Neural progenitor cell (in vitro differentiated cells): ENCODE results near the gene CCDC81. TPM values are rescaled to one million over a fixed set of nuclear protein-coding genes. Genes with fewer than 3 reads are reported as not detected.

Source experiments
- DNase-seq: peaks from one replicate; pipeline ENCODE4 v3.0.0-alpha.2; 2016; ENCODE audit warnings: low spot score
- H2AFZ ChIP-seq: fragments of 200-600 bp; sonication (generic); replicated peaks from 2 replicates; pipeline ENCODE4 v1.6.1; 2016; ENCODE audit warnings: antibody characterized with exemption
- H3F3A ChIP-seq: fragments of 200-600 bp; sonication (generic); 2 replicates; pipeline ENCODE4 v1.6.1; 2016; ENCODE audit warnings: antibody characterized with exemption, low read depth
- H3K27ac ChIP-seq: fragments of 200-600 bp; sonication (generic); 2 replicates; pipeline ENCODE4 v1.5.1; 2016; ENCODE audit warnings: mild to moderate bottlenecking
- H3K27me3 ChIP-seq: fragments of 200-600 bp; sonication (generic); 2 replicates; pipeline ENCODE4 v1.6.1; 2016; ENCODE audit warnings: mild to moderate bottlenecking, moderate library complexity
- H3K36me3 ChIP-seq: fragments of 200-600 bp; sonication (generic); 2 replicates; pipeline ENCODE4 v1.5.1; 2016
- H3K4me1 ChIP-seq: fragments of 200-600 bp; sonication (generic); 2 replicates; pipeline ENCODE4 v1.6.1; 2016; ENCODE audit warnings: mixed run types
- H3K4me2 ChIP-seq: fragments of 200-600 bp; sonication (generic); 2 replicates; pipeline ENCODE4 v1.6.1; 2016
- H3K4me3 ChIP-seq: fragments of 200-600 bp; sonication (generic); 2 replicates; pipeline ENCODE4 v1.5.1; 2016
- H3K79me2 ChIP-seq: fragments of 200-600 bp; sonication (generic); 2 replicates; pipeline ENCODE4 v1.6.1; 2016; ENCODE audit warnings: low read depth
- H3K9ac ChIP-seq: fragments of 200-600 bp; sonication (generic); 2 replicates; pipeline ENCODE4 v1.6.1; 2016
- H3K9me3 ChIP-seq: fragments of 200-600 bp; sonication (generic); 2 replicates; pipeline ENCODE4 v1.5.1; 2016; ENCODE audit warnings: low read depth
- H4K20me1 ChIP-seq: fragments of 200-600 bp; sonication (generic); 2 replicates; pipeline ENCODE4 v1.6.1; 2016; ENCODE audit warnings: low read depth
- H3K27ac Mint-ChIP-seq: 3 replicates; pipeline ENCODE4 v1.8.0; 2021; ENCODE audit warnings: mixed read lengths
- H3K27me3 Mint-ChIP-seq: 2 replicates; pipeline ENCODE4 v1.8.0; 2022; ENCODE audit warnings: low read depth, mild to moderate bottlenecking, inconsistent platforms, moderate library complexity, mixed read lengths; ENCODE audit not compliant: insufficient read depth
- H3K36me3 Mint-ChIP-seq: 3 replicates; pipeline ENCODE4 v1.8.0; 2021; ENCODE audit warnings: mixed read lengths
- H3K4me1 Mint-ChIP-seq: 3 replicates; pipeline ENCODE4 v1.8.0; 2021; ENCODE audit warnings: mixed read lengths
- H3K4me3 Mint-ChIP-seq: 3 replicates; pipeline ENCODE4 v1.8.0; 2021; ENCODE audit warnings: mild to moderate bottlenecking, moderate library complexity, mixed read lengths
- H3K9me3 Mint-ChIP-seq: 3 replicates; pipeline ENCODE4 v1.8.0; 2020; ENCODE audit warnings: mixed read lengths
- EZH2 ChIP-seq: fragments of 200-600 bp; sonication (generic); IDR thresholded peaks from 2 replicates; pipeline ENCODE4 v1.6.1; 2017; ENCODE audit warnings: antibody characterized with exemption, mild to moderate bottlenecking, moderate library complexity
- EZH2phosphoT487 ChIP-seq: fragments of 200-600 bp; sonication (generic); IDR thresholded peaks from 2 replicates; pipeline ENCODE4 v1.6.1; 2017; ENCODE audit warnings: antibody characterized with exemption
- total RNA-seq: library from RNA; depleted of rRNA; stranded (reverse); fragments of >200 nt; gene quantifications from 2 replicates; pipeline ENCODE4 v1.2.3, GENCODE V29; 2015; ENCODE audit warnings: low replicate concordance
- TF ChIP-seq, protein P1 (sequence below): fragments of 200-600 bp; sonication (generic); IDR thresholded peaks from 2 replicates; pipeline ENCODE4 v1.5.1; 2017; ENCODE audit warnings: antibody characterized with exemption, mild to moderate bottlenecking

Gene CCDC81
- total RNA-seq, 1 donor from 2014 or later: 1.0 TPM

DNA sequence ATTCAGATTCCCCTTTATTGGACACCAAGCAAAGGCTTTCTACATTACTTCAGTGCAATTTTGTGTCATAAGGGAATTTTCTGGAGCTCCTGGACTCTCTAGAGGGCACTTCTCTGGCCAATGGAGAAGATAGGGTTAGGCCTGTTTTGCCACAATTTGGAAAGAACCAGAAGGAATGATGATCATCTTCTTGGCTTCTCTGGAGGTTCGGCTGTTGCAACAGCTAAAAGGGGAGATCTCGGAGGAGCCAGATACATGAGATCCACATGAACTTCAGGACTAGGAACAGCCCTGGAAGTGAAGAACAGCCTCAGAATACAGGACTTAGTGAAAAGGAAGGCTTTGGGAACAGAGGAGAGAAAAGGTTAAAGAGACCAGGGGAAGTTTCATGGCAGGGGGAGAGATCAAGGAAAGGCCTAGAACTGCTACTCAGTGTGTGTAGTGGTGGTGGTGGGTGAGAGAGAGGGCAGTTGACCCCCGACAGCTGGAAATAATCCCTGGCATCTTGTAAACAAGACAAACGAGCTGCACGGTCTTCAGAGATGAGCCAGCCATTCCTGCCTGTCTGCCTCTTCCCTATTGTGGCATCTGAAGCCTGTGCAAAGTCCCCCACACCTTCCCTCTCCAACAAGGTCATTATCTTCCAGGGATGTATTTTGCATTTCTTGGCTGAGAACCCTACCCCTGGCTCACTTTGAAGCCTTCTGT, 83.8 kb downstream of the CCDC81 start:
- H2AFZ ChIP-seq: no peak overlapping the region
- H3K9me3 Mint-ChIP-seq: no peaks in the 10 kb centered on the region
- no peak overlapping the region for H3K9ac ChIP-seq
- no peaks in the 10 kb centered on the region for H3K36me3 Mint-ChIP-seq
- no peaks in the 10 kb centered on the region for H3F3A ChIP-seq
- H3K4me1 ChIP-seq: peaks cover 18% of the 10 kb centered on the region
- no peak for DNase-seq
- TF ChIP-seq EZH2 (no peak), EZH2phosphoT487 (no peak)
- TF ChIP-seq, protein P1, sequence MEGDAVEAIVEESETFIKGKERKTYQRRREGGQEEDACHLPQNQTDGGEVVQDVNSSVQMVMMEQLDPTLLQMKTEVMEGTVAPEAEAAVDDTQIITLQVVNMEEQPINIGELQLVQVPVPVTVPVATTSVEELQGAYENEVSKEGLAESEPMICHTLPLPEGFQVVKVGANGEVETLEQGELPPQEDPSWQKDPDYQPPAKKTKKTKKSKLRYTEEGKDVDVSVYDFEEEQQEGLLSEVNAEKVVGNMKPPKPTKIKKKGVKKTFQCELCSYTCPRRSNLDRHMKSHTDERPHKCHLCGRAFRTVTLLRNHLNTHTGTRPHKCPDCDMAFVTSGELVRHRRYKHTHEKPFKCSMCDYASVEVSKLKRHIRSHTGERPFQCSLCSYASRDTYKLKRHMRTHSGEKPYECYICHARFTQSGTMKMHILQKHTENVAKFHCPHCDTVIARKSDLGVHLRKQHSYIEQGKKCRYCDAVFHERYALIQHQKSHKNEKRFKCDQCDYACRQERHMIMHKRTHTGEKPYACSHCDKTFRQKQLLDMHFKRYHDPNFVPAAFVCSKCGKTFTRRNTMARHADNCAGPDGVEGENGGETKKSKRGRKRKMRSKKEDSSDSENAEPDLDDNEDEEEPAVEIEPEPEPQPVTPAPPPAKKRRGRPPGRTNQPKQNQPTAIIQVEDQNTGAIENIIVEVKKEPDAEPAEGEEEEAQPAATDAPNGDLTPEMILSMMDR: no peak
- H3K27me3 ChIP-seq: no peaks in the 10 kb centered on the region
- no peaks in the 10 kb centered on the region for H4K20me1 ChIP-seq
- H3K4me2 ChIP-seq: no peak overlapping the region
- H3K79me2 ChIP-seq: no peaks in the 10 kb centered on the region
- H3K27me3 Mint-ChIP-seq: peaks cover 4% of the 10 kb centered on the region
- no peak overlapping the region for H3K27ac Mint-ChIP-seq
- no peak overlapping the region for H3K4me3 Mint-ChIP-seq
- peaks cover 25% of the 10 kb centered on the region for H3K4me1 Mint-ChIP-seq
- H3K36me3 ChIP-seq: no peaks in the 10 kb centered on the region
- no peak overlapping the region for H3K27ac ChIP-seq
- no peak overlapping the region for H3K4me3 ChIP-seq
- H3K9me3 ChIP-seq: no peaks in the 10 kb centered on the region

DNA sequence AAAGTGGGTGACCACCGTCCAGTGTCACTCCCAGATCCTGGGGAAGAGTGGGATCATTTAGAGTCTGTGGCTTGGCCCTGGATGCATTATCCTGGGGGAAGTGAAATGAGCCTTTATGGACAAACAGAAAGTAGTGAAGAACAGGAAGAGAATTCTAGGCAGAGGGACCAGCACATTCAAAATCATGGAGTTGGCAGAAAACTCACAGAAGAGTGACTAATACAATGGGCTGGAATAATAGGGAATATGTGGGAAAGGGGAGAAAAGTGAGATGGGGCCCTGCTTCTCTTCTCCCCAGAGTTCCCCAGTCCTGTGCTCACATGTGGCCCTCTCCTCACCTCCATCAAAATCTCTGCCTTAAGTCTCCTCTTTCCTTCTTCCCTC, 84.3 kb downstream of the CCDC81 start:
- H3K27me3 ChIP-seq: no peaks in the 10 kb centered on the region
- no peaks in the 10 kb centered on the region for H3F3A ChIP-seq
- Mint-ChIP-seq H3K9me3 (no peaks in the 10 kb centered on the region), H3K4me1 (peaks cover 25% of the 10 kb centered on the region), H3K4me3 (no peak overlapping the region), H3K36me3 (no peaks in the 10 kb centered on the region), H3K27me3 (peaks cover 4% of the 10 kb centered on the region), H3K27ac (no peak overlapping the region)
- no peaks in the 10 kb centered on the region for H3K36me3 ChIP-seq
- no peaks in the 10 kb centered on the region for H3K79me2 ChIP-seq
- no peaks in the 10 kb centered on the region for H4K20me1 ChIP-seq
- no peak overlapping the region for H3K9ac ChIP-seq
- H3K27ac ChIP-seq: no peak overlapping the region
- no peak for DNase-seq
- peaks cover 18% of the 10 kb centered on the region for H3K4me1 ChIP-seq
- no peaks in the 10 kb centered on the region for H3K9me3 ChIP-seq
- H2AFZ ChIP-seq: no peak overlapping the region
- no peak overlapping the region for H3K4me3 ChIP-seq
- no peak overlapping the region for H3K4me2 ChIP-seq
- TF ChIP-seq, protein P1: no peak
- TF ChIP-seq EZH2phosphoT487 (no peak), EZH2 (no peak)

DNA sequence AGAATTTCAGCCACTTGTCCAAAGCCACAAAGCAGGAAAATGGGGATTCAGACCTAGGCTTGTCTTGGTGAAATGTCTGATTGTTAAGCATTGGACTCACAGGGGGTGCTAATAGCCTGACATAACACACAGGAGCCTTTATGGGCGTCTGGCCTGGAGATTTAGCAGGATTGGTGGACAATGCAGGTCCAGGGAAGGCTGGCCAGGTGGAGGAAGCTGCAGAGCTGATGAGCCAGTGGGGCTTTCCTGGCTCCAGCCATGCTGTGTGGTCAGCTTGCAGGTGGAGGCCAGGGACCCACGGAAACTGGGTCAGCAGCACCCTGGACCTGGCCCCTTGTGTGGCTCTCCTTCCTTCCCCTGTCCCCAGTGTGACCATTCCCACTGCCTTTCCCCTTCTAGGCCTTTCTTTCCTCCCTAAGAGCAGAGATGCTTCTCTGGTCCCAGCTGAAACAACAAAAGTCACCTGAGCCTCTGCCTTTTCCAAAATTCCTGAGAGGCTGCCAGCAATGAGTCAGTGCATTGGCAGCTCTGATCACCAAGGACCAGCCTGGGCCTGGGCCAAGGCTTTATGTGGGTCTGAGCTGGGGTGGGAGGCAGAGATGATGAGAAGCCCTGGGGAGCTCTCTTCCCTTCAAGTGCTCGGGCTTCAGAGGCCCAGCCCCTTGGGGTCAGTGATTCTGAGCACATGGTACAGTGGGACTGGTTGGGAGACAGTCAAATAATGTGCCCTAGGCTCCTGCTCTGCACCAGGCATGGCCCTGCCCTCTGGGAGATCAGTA, 85.2 kb downstream of the CCDC81 start:
- TF ChIP-seq EZH2phosphoT487 (no peak), EZH2 (no peak)
- TF ChIP-seq, protein P1: no peak
- Mint-ChIP-seq H3K27ac (no peak overlapping the region), H3K27me3 (peaks cover 4% of the 10 kb centered on the region), H3K4me1 (peaks cover 25% of the 10 kb centered on the region), H3K9me3 (no peaks in the 10 kb centered on the region), H3K4me3 (no peak overlapping the region), H3K36me3 (peaks cover 1% of the 10 kb centered on the region)
- no peaks in the 10 kb centered on the region for H3F3A ChIP-seq
- H3K9me3 ChIP-seq: no peaks in the 10 kb centered on the region
- no peak overlapping the region for H2AFZ ChIP-seq
- no peaks in the 10 kb centered on the region for H3K27me3 ChIP-seq
- H3K79me2 ChIP-seq: no peaks in the 10 kb centered on the region
- H3K36me3 ChIP-seq: no peaks in the 10 kb centered on the region
- H3K9ac ChIP-seq: no peak overlapping the region
- no peak overlapping the region for H3K27ac ChIP-seq
- H3K4me1 ChIP-seq: peaks cover 18% of the 10 kb centered on the region
- no peak overlapping the region for H3K4me2 ChIP-seq
- no peak for DNase-seq
- no peaks in the 10 kb centered on the region for H4K20me1 ChIP-seq
- no peak overlapping the region for H3K4me3 ChIP-seq
